Lower leg skin (tissue), 3 donors: Measurements from ENCODE around the gene SCN8A.

ENCODE experiments used
- CTCF ChIP-seq, 3 donors: fragments of 450-650 bp; IDR thresholded peaks; one replicate each; pipeline ENCODE4 v1.5.1; 2016; ENCODE audit warnings: antibody characterized with exemption in 3 of 3, mild to moderate bottlenecking in 3 of 3, moderate library complexity in 2 of 3
- POLR2A ChIP-seq, 2 donors: fragments of 450-650 bp; IDR thresholded peaks; one replicate each; pipeline ENCODE4 v1.6.1; 2016 to 2017; ENCODE audit warnings: antibody characterized with exemption in 2 of 2, mild to moderate bottlenecking in 1 of 2, moderate library complexity in 1 of 2

GRCh38 chr12:51766067-51766676 is 175.1 kb downstream of the SCN8A start:
- TF ChIP-seq CTCF (IDR thresholded peaks at IDR 0.05) (no peak), POLR2A (IDR thresholded peaks at IDR 0.05) (no peak)
